H1 (cell line): ENCODE results near the gene RALGAPA2. TPM values are rescaled to one million over a fixed set of nuclear protein-coding genes. Genes with fewer than 3 reads are reported as not detected.

Source experiments
- CTCF ChIA-PET: fragments of 300-600 bp; sonication (Branson Sonifier 250); formaldehyde crosslinking; loops from one replicate; lab custom pipeline; 2021; ENCODE audit not compliant: partially characterized antibody; lab: Charles Lee
- POLR2A ChIA-PET: fragments of 300-600 bp; sonication (Branson Sonifier 250); formaldehyde crosslinking; loops from one replicate; lab custom pipeline; 2021; ENCODE audit warnings: inconsistent platforms; ENCODE audit not compliant: partially characterized antibody; lab: Charles Lee
- DNase-seq, 2 experiments: peaks; one replicate each; pipeline versions ENCODE4 v3.0.0 to v3.0.0-alpha.2; 2010 to 2022; ENCODE audit warnings: low spot score in 2 of 2, low read depth in 1 of 2, mixed read lengths in 1 of 2
- FAIRE-seq: peaks from 2 replicates; lab custom pipeline; 2011; peaks lifted over from hg19 to GRCh38; lab: Jason Lieb, UNC
- H2AFZ ChIP-seq: 2 replicates; pipeline ENCODE4 v1.8.1; 2012; ENCODE audit warnings: low read length, inconsistent platforms
- H2AK5ac ChIP-seq: 2 replicates; pipeline ENCODE4 v1.6.1; 2013; ENCODE audit warnings: low read depth, low read length
- H2BK120ac ChIP-seq: replicated peaks from 2 replicates; pipeline ENCODE3; 2013; ENCODE audit warnings: low read depth, low read length, inconsistent platforms
- H2BK12ac ChIP-seq: 2 replicates; pipeline ENCODE4 v1.6.1; 2013; ENCODE audit warnings: low read depth, low read length
- H2BK15ac ChIP-seq: 2 replicates; pipeline ENCODE4 v1.6.1; 2013; ENCODE audit warnings: low read length
- H2BK20ac ChIP-seq: 2 replicates; pipeline ENCODE4 v1.6.1; 2013; ENCODE audit warnings: low read length
- H2BK5ac ChIP-seq: 2 replicates; pipeline ENCODE4 v1.6.1; 2013; ENCODE audit warnings: low read depth, low read length
- H3K14ac ChIP-seq: 2 replicates; pipeline ENCODE4 v1.6.1; 2013; ENCODE audit warnings: inconsistent platforms; ENCODE audit not compliant: insufficient read length
- H3K18ac ChIP-seq: 2 replicates; pipeline ENCODE4 v1.6.1; 2013; ENCODE audit warnings: low read length; ENCODE audit errors: extremely low read depth
- H3K23ac ChIP-seq: 2 replicates; pipeline ENCODE4 v1.6.1; 2013; ENCODE audit warnings: inconsistent platforms; ENCODE audit not compliant: insufficient read length
- H3K23me2 ChIP-seq: 2 replicates; pipeline ENCODE4 v1.6.1; 2013; ENCODE audit warnings: low read depth, low read length
- H3K27ac ChIP-seq: 2 replicates; pipeline ENCODE4 v1.6.1; 2011; ENCODE audit warnings: low read depth, low read length, inconsistent platforms
- H3K27me3 ChIP-seq, 4 experiments: replicated peaks in 1 of 4; 1 replicate in 1 of 4; 2 replicates in 3 of 4; pipeline versions ENCODE4 v1.6.1 to v1.8.1; 2011 to 2013; ENCODE audit warnings: low read length in 3 of 4, mild to moderate bottlenecking in 3 of 4, inconsistent platforms in 2 of 4, mixed read lengths in 2 of 4, moderate library complexity in 1 of 4; ENCODE audit not compliant: control insufficient read depth in 3 of 4, insufficient read depth in 3 of 4; ENCODE audit errors: extremely low read depth in 1 of 4
- H3K36me3 ChIP-seq, 4 experiments: 2 replicates each; pipeline versions ENCODE4 v1.6.1 to v1.8.1; 2011 to 2013; ENCODE audit warnings: mild to moderate bottlenecking in 4 of 4, low read length in 3 of 4, moderate library complexity in 2 of 4, control low read depth in 1 of 4, inconsistent platforms in 1 of 4; ENCODE audit not compliant: insufficient read depth in 4 of 4, control insufficient read depth in 2 of 4
- H3K4ac ChIP-seq: replicated peaks from 2 replicates; pipeline ENCODE3; 2013; ENCODE audit warnings: low read length, low read depth, mixed read lengths, inconsistent platforms; ENCODE audit not compliant: insufficient read length
- H3K4me1 ChIP-seq, 4 experiments: replicated peaks in 1 of 4; 1 replicate in 1 of 4; 2 replicates in 3 of 4; pipeline versions ENCODE4 v1.6.1 to v1.8.1; 2011 to 2013; ENCODE audit warnings: low read length in 3 of 4, inconsistent platforms in 2 of 4, mixed read lengths in 1 of 4; ENCODE audit not compliant: insufficient read depth in 4 of 4, control insufficient read depth in 3 of 4
- H3K4me2 ChIP-seq, 2 experiments: 2 replicates each; pipeline versions ENCODE4 v1.6.1 to v1.8.1; 2011 to 2013; ENCODE audit warnings: low read depth in 2 of 2, low read length in 2 of 2, control low read depth in 1 of 2, inconsistent platforms in 1 of 2, mild to moderate bottlenecking in 1 of 2; ENCODE audit not compliant: insufficient read depth in 1 of 2
- H3K4me3 ChIP-seq, 4 experiments: fragments of 200-600, 300-600 bp in 1 of 4; sonication (generic), shearing (Covaris generic), sonication (Bioruptor Twin) in 1 of 4; 2 replicates each; pipeline versions ENCODE4 v1.5.1 to v1.8.1; 2011 to 2016; ENCODE audit warnings: low read length in 4 of 4, low read depth in 3 of 4, control low read depth in 2 of 4, inconsistent platforms in 2 of 4, mild to moderate bottlenecking in 2 of 4, mixed read lengths in 1 of 4, moderate library complexity in 1 of 4; ENCODE audit not compliant: insufficient read depth in 2 of 4; ENCODE audit errors: extremely low read depth in 1 of 4
- H3K56ac ChIP-seq: replicated peaks from 2 replicates; pipeline ENCODE3; 2013; ENCODE audit warnings: low read depth, mild to moderate bottlenecking, mixed read lengths, low read length, inconsistent platforms; ENCODE audit not compliant: insufficient read length
- H3K79me1 ChIP-seq: 2 replicates; pipeline ENCODE4 v1.6.1; 2013; ENCODE audit warnings: low read depth, low read length, control low read depth
- H3K79me2 ChIP-seq, 2 experiments: 2 replicates each; pipeline versions ENCODE4 v1.6.1 to v1.8.1; 2012 to 2013; ENCODE audit warnings: low read length in 2 of 2, mild to moderate bottlenecking in 2 of 2, inconsistent platforms in 1 of 2; ENCODE audit not compliant: insufficient read depth in 2 of 2, control insufficient read depth in 1 of 2
- H3K9ac ChIP-seq, 4 experiments: replicated peaks in 1 of 4; 1 replicate in 1 of 4; 2 replicates in 3 of 4; pipeline versions ENCODE4 v1.6.1 to v1.8.1; 2011 to 2013; ENCODE audit warnings: low read depth in 3 of 4, low read length in 3 of 4, control low read depth in 2 of 4, mild to moderate bottlenecking in 2 of 4, moderate library complexity in 2 of 4, inconsistent platforms in 1 of 4; ENCODE audit errors: extremely low read depth in 1 of 4
- H3K9me3 ChIP-seq, 2 experiments: 2 replicates each; pipeline versions ENCODE4 v1.6.1 to v1.8.1; 2012 to 2013; ENCODE audit warnings: mild to moderate bottlenecking in 2 of 2, moderate library complexity in 2 of 2, control low read depth in 1 of 2, inconsistent platforms in 1 of 2, low read depth in 1 of 2, low read length in 1 of 2, mixed read lengths in 1 of 2; ENCODE audit not compliant: insufficient read depth in 2 of 2
- H4K20me1 ChIP-seq, 2 experiments: replicated peaks in 1 of 2; 2 replicates each; pipeline versions ENCODE3 to v1.8.1; 2011 to 2013; ENCODE audit warnings: inconsistent platforms in 2 of 2, low read length in 2 of 2, mild to moderate bottlenecking in 1 of 2; ENCODE audit not compliant: insufficient read depth in 2 of 2, control insufficient read depth in 1 of 2
- H4K5ac ChIP-seq: 2 replicates; pipeline ENCODE4 v1.6.1; 2013; ENCODE audit warnings: low read length, low read depth, mixed read lengths, inconsistent platforms; ENCODE audit not compliant: insufficient read length
- H4K8ac ChIP-seq: 2 replicates; pipeline ENCODE4 v1.8.0; 2013; ENCODE audit warnings: mild to moderate bottlenecking, moderate library complexity, low read length, inconsistent platforms; ENCODE audit not compliant: insufficient read depth; ENCODE audit errors: extremely low read depth
- H4K91ac ChIP-seq: replicated peaks from 2 replicates; pipeline ENCODE3; 2013; ENCODE audit warnings: low read length, mixed read lengths, inconsistent platforms; ENCODE audit not compliant: insufficient read length
- BCL11A ChIP-seq, 2 experiments: IDR thresholded peaks; one replicate each; pipeline ENCODE4 v1.6.1; 2011; ENCODE audit warnings: low read depth in 2 of 2, low read length in 2 of 2, mild to moderate bottlenecking in 2 of 2
- CBX8 ChIP-seq: fragments of 300-800, 300-1000 bp; sonication (generic); IDR thresholded peaks from 2 replicates; pipeline ENCODE4 v1.7.1; 2016; ENCODE audit warnings: low read depth, low read length, borderline replicate concordance
- CHD1 ChIP-seq: IDR thresholded peaks from 2 replicates; pipeline ENCODE4 v1.6.1; 2012; ENCODE audit warnings: low read depth, low read length, improper control_type of control experiment
- KDM4A ChIP-seq: IDR thresholded peaks from one replicate; pipeline ENCODE4 v1.7.1; 2012; ENCODE audit warnings: low read depth, mild to moderate bottlenecking, moderate library complexity, low read length, inconsistent platforms; ENCODE audit not compliant: severe bottlenecking
- RBBP5 ChIP-seq: IDR thresholded peaks from 2 replicates; pipeline ENCODE4 v1.7.1; 2012; ENCODE audit warnings: low read depth, mild to moderate bottlenecking, inconsistent platforms, low read length, moderate library complexity, borderline replicate concordance
- RXRA ChIP-seq: IDR thresholded peaks from 2 replicates; pipeline ENCODE4 v1.6.1; 2011; ENCODE audit warnings: low read depth, mild to moderate bottlenecking, low read length, moderate library complexity; ENCODE audit not compliant: insufficient read depth
- TCF12 ChIP-seq: IDR thresholded peaks from 2 replicates; pipeline ENCODE4 v1.6.1; 2011; ENCODE audit warnings: low read depth, mild to moderate bottlenecking, low read length
- ZNF274 ChIP-seq: IDR thresholded peaks from 2 replicates; pipeline ENCODE4 v1.7.0; 2012; ENCODE audit warnings: low read length, borderline replicate concordance; ENCODE audit errors: extremely low read depth
- WGBS, 2 experiments: shearing (Covaris generic) in 1 of 2; methylation state at CpG; one replicate each; pipeline versions ENCODE4 v1.1.6 to v1.1.7; 2013 to 2015; ENCODE audit warnings: low lambda C conversion rate in 2 of 2, mixed read lengths in 2 of 2, inconsistent platforms in 1 of 2, low coverage in 1 of 2, missing lambda C conversion rate in 1 of 2; ENCODE audit not compliant: insufficient replicate concordance in 2 of 2, insufficient coverage in 1 of 2, insufficient read length in 1 of 2; ENCODE audit errors: extremely low coverage in 1 of 2, missing lambda C conversion rate in 1 of 2; 5-methylcytosine and 5-hydroxymethylcytosine counted together
- polyA plus RNA-seq, 7 experiments: library from polyadenylated mRNA; depleted of rRNA in 3 of 7; stranded (reverse) in 5 of 7; unstranded in 2 of 7; fragments of >200 nt in 5 of 7; fragments of 200-250 nt in 2 of 7; gene quantifications; 1 replicate in 5 of 7; 2 replicates in 1 of 7; 4 replicates in 1 of 7; pipeline versions ENCODE4 v1.2.1 to v1.2.3, GENCODE V29; 2011 to 2013; ENCODE audit warnings: missing spikeins in 2 of 7, mixed read lengths in 2 of 7
- total RNA-seq: library from RNA; stranded (reverse); fragmentation: NEBNext Ultra II Directional; extraction: Animal tissue kit (Norgen Biotek cat#: 25700); gene quantifications from 2 replicates; pipeline ENCODE4 v1.2.1, GENCODE V29; 2021

Gene RALGAPA2
- total and polyA plus RNA-seq, 2 of the 8 experiments (the other 6 are each of a cell fraction or from before 2014, with no cell fraction given), result 5.1 to 25.5 TPM

DNA sequence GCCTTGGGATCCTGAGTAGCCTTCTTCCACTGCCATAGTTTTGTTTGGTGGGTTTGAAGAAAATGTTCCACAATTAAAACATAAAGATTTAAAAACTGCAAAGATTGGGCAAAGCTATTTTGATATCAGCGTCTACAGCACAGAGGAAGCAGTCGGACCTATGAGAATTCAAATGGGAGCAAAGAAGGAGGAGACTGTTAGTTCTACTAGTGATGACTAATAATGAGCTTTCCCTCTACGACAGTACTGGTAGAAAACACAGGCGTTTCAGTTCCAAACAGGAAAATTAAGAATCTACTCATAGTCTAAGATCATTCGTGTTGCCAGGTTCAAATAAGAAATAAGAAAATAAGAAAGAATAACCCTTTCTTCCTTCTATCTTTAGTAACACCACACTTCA is 223.4 kb downstream of the RALGAPA2 start:
- WGBS, 2 experiments, result 86% methylated on average over 5 of the region's 5 CpGs; no CpG with 5 or more reads in 1 of the 2 experiments
- no peak overlapping the region for H3K23ac ChIP-seq
- no peaks in the 10 kb centered on the region for H3K9me3 ChIP-seq
- H3K23me2 ChIP-seq, result no peaks in the 10 kb centered on the region
- no peak overlapping the region for H3K9ac ChIP-seq
- H3K36me3 ChIP-seq, result no peaks in the 10 kb centered on the region
- H2BK5ac ChIP-seq, result no peak overlapping the region
- H3K4me1 ChIP-seq, result peaks cover 0 to 16% (median 9%) of the 10 kb centered on the region in 4 experiments; a peak in 5 of 7 replicates
- no peak overlapping the region for H3K27ac ChIP-seq
- no peak overlapping the region for H2AFZ ChIP-seq
- H3K14ac ChIP-seq, result no peak overlapping the region
- H3K56ac ChIP-seq, result no peak overlapping the region
- ChIA-PET POLR2A (interaction anchor here (0.9 to 1.2 kb wide), 2 partner anchors 9 to 120 kb away, joined by 3 to 4 read pairs; partner anchors contain the start of gene INSM1), CTCF (interaction anchor here (2.0 kb wide), 1 partner anchor 10 kb away, joined by 4 read pairs; no protein-coding TSS in a partner anchor)
- no peaks in the 10 kb centered on the region for H3K79me2 ChIP-seq
- no peak overlapping the region for H3K18ac ChIP-seq
- H4K91ac ChIP-seq, result no peak overlapping the region
- no peak for TF ChIP-seq KDM4A
- no peak for TF ChIP-seq CHD1
- no peak for TF ChIP-seq ZNF274
- no peak for TF ChIP-seq BCL11A (IDR thresholded peaks at IDR 0.05; ENCODE audit: low read depth in 2 of 2, low read length in 2 of 2)
- no peak for TF ChIP-seq RXRA
- TF ChIP-seq RBBP5, result no peak
- no peak for TF ChIP-seq CBX8
- no peak for TF ChIP-seq TCF12
- FAIRE-seq (no peak), DNase-seq (no peak)
- H3K4me2 ChIP-seq, result no peak overlapping the region
- H4K8ac ChIP-seq, result no peak overlapping the region
- H4K20me1 ChIP-seq, result no peaks in the 10 kb centered on the region
- H4K5ac ChIP-seq, result no peak overlapping the region
- no peak overlapping the region for H2BK20ac ChIP-seq
- H3K79me1 ChIP-seq, result no peaks in the 10 kb centered on the region
- no peaks in the 10 kb centered on the region for H3K27me3 ChIP-seq
- H2BK120ac ChIP-seq, result no peak overlapping the region
- H2BK15ac ChIP-seq, result no peak overlapping the region
- no peak overlapping the region for H3K4me3 ChIP-seq
- no peak overlapping the region for H2BK12ac ChIP-seq
- H3K4ac ChIP-seq, result no peak overlapping the region
- H2AK5ac ChIP-seq, result no peak overlapping the region
